ENCODE results near the gene LHFPL5. TPM values are rescaled to one million over a fixed set of nuclear protein-coding genes. Genes with fewer than 3 reads are reported as not detected.
A peak's percentile ranks its signal among the peaks of the same experiment; 100 is the strongest.

The LHFPL5 gene
- total RNA-seq, 1 donor from 2014 or later = not detected

DNA sequence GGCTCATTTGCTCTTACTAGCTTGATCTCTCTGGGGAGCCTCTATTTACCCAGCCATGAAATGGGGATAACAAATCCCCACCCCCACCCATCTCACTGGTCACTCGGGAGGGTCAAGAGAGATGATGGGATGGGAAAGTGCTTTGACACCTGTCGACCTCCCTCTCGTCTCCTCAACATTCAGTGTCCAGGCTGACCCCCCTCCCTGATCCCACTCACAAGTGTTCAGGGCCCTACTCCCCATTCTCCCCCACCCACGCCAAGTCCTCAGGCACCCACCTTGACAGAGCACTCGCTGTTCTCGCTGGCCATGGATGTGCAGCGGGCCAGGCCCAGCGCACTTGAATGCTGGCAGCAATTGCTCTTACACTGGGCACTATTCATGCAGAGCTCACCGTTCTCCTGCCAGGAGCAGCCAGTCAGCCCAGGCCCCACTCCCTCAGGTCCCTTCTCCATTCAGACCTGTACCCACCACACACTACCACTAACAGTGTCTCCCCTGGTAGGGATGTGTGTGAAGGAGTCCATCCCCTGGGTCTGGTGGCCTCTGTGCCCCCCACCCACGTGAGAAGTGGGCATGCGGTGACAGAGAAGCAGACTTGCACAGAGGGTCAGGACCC lies 9.6 kb upstream of the LHFPL5 start:
- H3K27me3 ChIP-seq (ENCODE audit: control insufficient read depth, insufficient read depth, low read length) = peaks cover 3% of the 10 kb centered on the region
- DNase-seq (ENCODE audit: low read depth) (no peak), FAIRE-seq (no peak)
- H3K4me3 ChIP-seq (ENCODE audit: low read depth, low read length) = no peak overlapping the region
- no peaks in the 10 kb centered on the region for H3K36me3 ChIP-seq (ENCODE audit: control insufficient read depth, insufficient read depth, low read length)
- TF ChIP-seq, protein P1, sequence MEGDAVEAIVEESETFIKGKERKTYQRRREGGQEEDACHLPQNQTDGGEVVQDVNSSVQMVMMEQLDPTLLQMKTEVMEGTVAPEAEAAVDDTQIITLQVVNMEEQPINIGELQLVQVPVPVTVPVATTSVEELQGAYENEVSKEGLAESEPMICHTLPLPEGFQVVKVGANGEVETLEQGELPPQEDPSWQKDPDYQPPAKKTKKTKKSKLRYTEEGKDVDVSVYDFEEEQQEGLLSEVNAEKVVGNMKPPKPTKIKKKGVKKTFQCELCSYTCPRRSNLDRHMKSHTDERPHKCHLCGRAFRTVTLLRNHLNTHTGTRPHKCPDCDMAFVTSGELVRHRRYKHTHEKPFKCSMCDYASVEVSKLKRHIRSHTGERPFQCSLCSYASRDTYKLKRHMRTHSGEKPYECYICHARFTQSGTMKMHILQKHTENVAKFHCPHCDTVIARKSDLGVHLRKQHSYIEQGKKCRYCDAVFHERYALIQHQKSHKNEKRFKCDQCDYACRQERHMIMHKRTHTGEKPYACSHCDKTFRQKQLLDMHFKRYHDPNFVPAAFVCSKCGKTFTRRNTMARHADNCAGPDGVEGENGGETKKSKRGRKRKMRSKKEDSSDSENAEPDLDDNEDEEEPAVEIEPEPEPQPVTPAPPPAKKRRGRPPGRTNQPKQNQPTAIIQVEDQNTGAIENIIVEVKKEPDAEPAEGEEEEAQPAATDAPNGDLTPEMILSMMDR (IDR thresholded peaks at IDR 0.05; ENCODE audit: insufficient read depth, low read length, severe bottlenecking) = no peak

DNA sequence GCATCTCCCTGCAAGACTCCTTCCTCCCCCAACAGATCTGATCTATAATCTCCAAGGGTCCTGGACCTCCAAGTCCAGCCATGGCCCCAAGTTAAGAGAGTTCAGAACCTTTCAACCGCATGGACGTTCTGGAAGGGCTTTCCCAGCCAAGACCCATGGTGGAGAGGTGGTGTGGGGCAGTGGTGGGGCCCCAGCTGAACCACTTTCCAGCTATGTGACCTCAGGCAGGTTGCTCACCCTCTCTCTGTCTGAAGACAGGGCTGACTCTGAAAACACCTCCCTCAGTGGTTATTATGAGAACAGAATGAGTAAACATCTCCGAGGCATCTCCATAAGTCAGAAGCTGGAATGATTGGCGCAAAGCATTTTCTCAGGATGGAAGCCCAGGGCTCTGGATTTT lies 8.9 kb upstream of the LHFPL5 start:
- TF ChIP-seq, protein P1 (IDR thresholded peaks at IDR 0.05; ENCODE audit: insufficient read depth, low read length, severe bottlenecking) = no peak
- DNase-seq (ENCODE audit: low read depth) = peak; percentile 36
- Histone ChIP-seq H3K4me3 (ENCODE audit: low read depth, low read length) (no peak overlapping the region), H3K36me3 (ENCODE audit: control insufficient read depth, insufficient read depth, low read length) (no peaks in the 10 kb centered on the region), H3K27me3 (ENCODE audit: control insufficient read depth, insufficient read depth, low read length) (peaks cover 3% of the 10 kb centered on the region)
- FAIRE-seq = no peak

DNA sequence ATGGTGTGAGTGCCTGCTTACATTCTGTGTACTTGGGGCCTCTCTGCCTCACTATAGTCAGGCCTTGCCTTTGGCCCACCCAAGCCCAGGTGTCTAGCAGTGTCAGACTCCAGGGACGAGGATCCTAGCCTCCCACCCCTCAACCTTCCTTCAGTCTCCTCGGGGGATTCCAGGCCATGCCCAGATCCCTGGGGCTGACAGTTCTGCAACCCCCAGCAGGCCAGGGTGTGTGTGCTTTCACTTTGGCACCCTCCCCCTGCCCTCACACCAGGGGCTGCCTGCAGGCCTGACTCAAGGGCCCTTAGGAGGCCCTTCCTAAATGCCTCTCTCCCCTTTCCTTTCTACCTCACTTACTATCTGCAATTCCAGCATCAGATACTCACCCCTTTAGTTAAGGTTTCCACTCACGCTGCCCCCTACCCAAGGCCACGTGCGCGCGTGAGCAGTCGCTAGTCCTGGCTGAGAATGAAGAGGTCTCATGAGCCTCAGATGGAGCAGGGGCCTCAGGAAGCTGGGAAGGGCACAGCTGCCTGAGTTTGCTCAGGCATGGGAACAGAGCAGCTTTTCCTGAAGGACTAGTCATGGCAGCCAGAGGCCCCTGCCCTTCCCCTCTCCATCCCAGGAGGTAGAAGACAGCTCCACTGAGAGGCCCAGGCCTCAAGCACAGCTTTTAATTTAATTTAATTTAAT lies 7.2 kb upstream of the LHFPL5 start:
- TF ChIP-seq, protein P1 (IDR thresholded peaks at IDR 0.05; ENCODE audit: insufficient read depth, low read length, severe bottlenecking) = no peak
- no peak for DNase-seq (ENCODE audit: low read depth)

DNA sequence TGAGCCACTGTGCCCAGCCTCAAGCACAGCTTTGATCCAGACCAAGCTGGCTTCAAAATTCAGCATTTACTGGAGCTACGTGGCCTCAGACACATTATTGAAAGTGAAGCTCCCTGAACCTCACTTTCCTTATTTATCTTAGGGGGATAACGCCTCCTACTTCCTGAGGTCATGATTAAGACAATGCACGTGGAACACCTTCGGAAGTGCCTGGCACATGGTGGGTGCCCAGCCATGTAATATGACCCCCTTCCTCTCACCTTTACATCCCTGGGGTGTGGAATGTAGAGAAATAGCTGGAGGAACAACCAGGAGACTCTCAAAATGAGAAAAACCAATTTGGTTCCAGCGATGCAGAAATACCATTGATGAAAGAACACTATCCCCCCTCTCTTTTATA lies 6.4 kb upstream of the LHFPL5 start:
- no peak for DNase-seq (ENCODE audit: low read depth)
- no peak overlapping the region for H3K4me3 ChIP-seq (ENCODE audit: low read depth, low read length)
- no peaks in the 10 kb centered on the region for H3K27me3 ChIP-seq (ENCODE audit: control insufficient read depth, insufficient read depth, low read length)
- no peaks in the 10 kb centered on the region for H3K36me3 ChIP-seq (ENCODE audit: control insufficient read depth, insufficient read depth, low read length)
- TF ChIP-seq, protein P1 (IDR thresholded peaks at IDR 0.05; ENCODE audit: insufficient read depth, low read length, severe bottlenecking) = no peak
- peak; percentile 90 for FAIRE-seq

More for the DNA sequence above, 7.2 kb upstream of the LHFPL5 start:
- Histone ChIP-seq H3K4me3 (ENCODE audit: low read depth, low read length) (no peak overlapping the region), H3K27me3 (ENCODE audit: control insufficient read depth, insufficient read depth, low read length) (peaks cover 3% of the 10 kb centered on the region), H3K36me3 (ENCODE audit: control insufficient read depth, insufficient read depth, low read length) (no peaks in the 10 kb centered on the region)
- FAIRE-seq = peak; percentile 81

DNA sequence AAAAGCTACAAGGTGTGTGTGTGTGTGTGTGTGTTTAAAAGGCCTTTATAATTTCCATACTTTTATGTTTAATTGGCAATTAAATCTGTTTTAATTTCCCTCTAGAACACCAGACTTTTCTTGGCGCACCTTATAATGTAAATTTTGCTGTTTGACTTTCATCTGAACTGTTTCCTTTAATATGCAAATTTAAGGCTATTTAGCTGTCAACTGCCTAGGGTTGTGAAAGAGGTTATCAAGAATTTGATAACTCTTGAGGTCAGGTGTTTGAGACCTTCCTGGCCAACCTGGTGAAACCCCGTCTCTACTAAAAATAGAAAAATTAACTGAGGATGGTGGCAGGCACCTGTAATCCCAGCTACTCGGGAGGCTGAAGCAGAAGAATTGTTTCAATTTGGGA lies 4.0 kb upstream of the LHFPL5 start:
- Histone ChIP-seq H3K27me3 (ENCODE audit: control insufficient read depth, insufficient read depth, low read length) (no peaks in the 10 kb centered on the region), H3K36me3 (ENCODE audit: control insufficient read depth, insufficient read depth, low read length) (no peaks in the 10 kb centered on the region), H3K4me3 (ENCODE audit: low read depth, low read length) (no peak overlapping the region)
- TF ChIP-seq, protein P1 (IDR thresholded peaks at IDR 0.05; ENCODE audit: insufficient read depth, low read length, severe bottlenecking) = no peak
- FAIRE-seq (no peak), DNase-seq (ENCODE audit: low read depth) (no peak)
